Testis (tissue), 3 donors: ENCODE results near the gene SDK1. TPM values are rescaled to one million over a fixed set of nuclear protein-coding genes. Genes with fewer than 3 reads are reported as not detected.

Source experiments
- DNase-seq: peaks from one replicate; pipeline ENCODE4 v3.0.0-alpha.2; 2019
- H3K27ac ChIP-seq, 2 donors: fragments of 200-600 bp; sonication (generic); one replicate each; pipeline ENCODE4 v1.5.1; 2019
- H3K27me3 ChIP-seq: fragments of 200-600 bp; sonication (generic); one replicate; pipeline ENCODE4 v1.5.1; 2019
- H3K36me3 ChIP-seq: fragments of 200-600 bp; sonication (generic); one replicate; pipeline ENCODE4 v1.5.1; 2017; ENCODE audit warnings: low read depth; ENCODE audit errors: missing control alignments
- H3K4me1 ChIP-seq: fragments of 200-600 bp; sonication (generic); one replicate; pipeline ENCODE4 v1.5.1; 2019
- H3K4me3 ChIP-seq, 2 donors: fragments of 200-600 bp; sonication (generic); one replicate each; pipeline ENCODE4 v1.5.1; 2017 to 2019
- H3K9me3 ChIP-seq: fragments of 200-600 bp; sonication (generic); one replicate; pipeline ENCODE4 v1.5.1; 2017
- POLR2A ChIP-seq: fragments of 450-650 bp; IDR thresholded peaks from one replicate; pipeline ENCODE4 v1.6.1; 2017; ENCODE audit warnings: antibody characterized with exemption, mild to moderate bottlenecking, moderate library complexity
- WGBS, 2 donors: methylation state at CpG; one replicate each; pipeline ENCODE4 v1.1.5; 2018; 5-methylcytosine and 5-hydroxymethylcytosine counted together
- intact Hi-C: fragments of 100-400 bp; cut with DNase I; formaldehyde crosslinking; loops from one replicate; pipeline ENCODE4 v1.15.1; 2023; ENCODE audit warnings: low total_unique reads
- polyA plus RNA-seq: library from polyadenylated mRNA; stranded (reverse); fragments of 350-450 nt; fragmentation: Illumina TruSeq; extraction: RNeasy Lipid Tissue Mini Kit (QIAGEN cat#74804); gene quantifications from one replicate; pipeline ENCODE4 v1.2.3, GENCODE V29; 2014; ENCODE audit warnings: low read depth, low replicate concordance; ENCODE audit not compliant: insufficient read depth
- total RNA-seq, 2 donors: library from RNA; depleted of rRNA; stranded (reverse); fragments of >200 nt; gene quantifications; one replicate each; pipeline ENCODE4 v1.2.3, GENCODE V29; 2016
- TF ChIP-seq, protein P1 (sequence below), 3 experiments: fragments of 450-650 bp in 2 of 3; fragments of 200-600 bp in 1 of 3; sonication (generic) in 1 of 3; IDR thresholded peaks; one replicate each; pipeline ENCODE4 v1.5.1; 2016 to 2019; ENCODE audit warnings: antibody characterized with exemption in 3 of 3, mild to moderate bottlenecking in 2 of 3, moderate library complexity in 1 of 3

The SDK1 gene
- total and polyA plus RNA-seq, 3 donors from 2014 or later = 20.0 to 36.2 (median 24.9) TPM

DNA sequence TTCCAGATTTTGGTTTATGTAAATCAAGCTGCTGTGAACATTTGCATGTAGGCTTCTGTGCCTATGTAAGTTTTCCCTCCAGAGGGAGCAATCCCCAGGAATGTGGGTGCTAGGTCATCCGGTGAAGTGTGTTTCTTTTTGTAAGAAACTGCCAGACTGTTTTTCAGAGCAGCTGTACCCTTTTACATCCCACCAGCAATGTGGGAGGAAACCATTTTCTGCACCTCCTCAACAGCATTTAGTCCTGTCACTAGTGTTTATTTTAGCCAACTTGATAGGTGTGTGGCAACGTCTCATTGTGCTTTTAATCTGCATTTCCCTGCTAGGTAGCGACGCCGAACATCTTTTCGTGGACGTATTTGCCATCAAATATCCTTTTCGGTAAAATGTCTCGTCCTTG lies 985.3 kb downstream of the SDK1 start:
- 78 to 83% methylated on average over 9 of the region's 9 CpGs for WGBS, 2 donors
- no peak for DNase-seq
- no peaks in the 10 kb centered on the region for H3K4me1 ChIP-seq
- intact Hi-C loops = no loop called here
- H3K27ac ChIP-seq = no peak overlapping the region
- H3K27me3 ChIP-seq = no peaks in the 10 kb centered on the region
- no peaks in the 10 kb centered on the region for H3K36me3 ChIP-seq
- no peak overlapping the region for H3K4me3 ChIP-seq
- H3K9me3 ChIP-seq = no peaks in the 10 kb centered on the region
- TF ChIP-seq POLR2A = no peak
- TF ChIP-seq, protein P1, sequence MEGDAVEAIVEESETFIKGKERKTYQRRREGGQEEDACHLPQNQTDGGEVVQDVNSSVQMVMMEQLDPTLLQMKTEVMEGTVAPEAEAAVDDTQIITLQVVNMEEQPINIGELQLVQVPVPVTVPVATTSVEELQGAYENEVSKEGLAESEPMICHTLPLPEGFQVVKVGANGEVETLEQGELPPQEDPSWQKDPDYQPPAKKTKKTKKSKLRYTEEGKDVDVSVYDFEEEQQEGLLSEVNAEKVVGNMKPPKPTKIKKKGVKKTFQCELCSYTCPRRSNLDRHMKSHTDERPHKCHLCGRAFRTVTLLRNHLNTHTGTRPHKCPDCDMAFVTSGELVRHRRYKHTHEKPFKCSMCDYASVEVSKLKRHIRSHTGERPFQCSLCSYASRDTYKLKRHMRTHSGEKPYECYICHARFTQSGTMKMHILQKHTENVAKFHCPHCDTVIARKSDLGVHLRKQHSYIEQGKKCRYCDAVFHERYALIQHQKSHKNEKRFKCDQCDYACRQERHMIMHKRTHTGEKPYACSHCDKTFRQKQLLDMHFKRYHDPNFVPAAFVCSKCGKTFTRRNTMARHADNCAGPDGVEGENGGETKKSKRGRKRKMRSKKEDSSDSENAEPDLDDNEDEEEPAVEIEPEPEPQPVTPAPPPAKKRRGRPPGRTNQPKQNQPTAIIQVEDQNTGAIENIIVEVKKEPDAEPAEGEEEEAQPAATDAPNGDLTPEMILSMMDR (IDR thresholded peaks at IDR 0.05) = no peak

DNA sequence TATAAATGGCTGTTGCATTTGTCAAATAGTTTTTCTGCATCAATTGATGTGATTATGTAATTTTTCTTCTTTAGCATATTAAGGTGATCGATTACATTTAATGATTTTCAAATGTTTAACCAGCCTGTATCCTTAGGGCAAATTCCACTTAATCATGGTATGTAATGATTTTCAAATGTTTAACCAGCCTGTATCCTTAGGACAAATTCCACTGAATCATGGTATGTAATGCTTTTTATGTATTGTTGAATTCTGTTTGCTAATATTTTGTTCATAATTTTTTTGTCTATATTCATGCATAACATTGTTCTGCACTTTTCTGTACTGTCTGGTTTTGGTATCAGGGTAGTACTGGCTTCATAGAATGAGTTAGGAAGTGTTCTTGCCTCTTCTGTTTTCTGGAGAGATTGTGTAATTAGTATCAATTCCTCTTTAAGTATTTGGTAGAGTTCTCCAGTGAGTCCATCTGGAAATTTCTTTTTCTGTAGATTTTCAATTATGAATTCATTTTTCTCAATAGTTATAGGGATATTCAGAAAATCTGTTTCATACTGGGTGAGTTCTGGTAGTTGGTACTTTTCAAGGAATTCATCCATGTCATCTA lies 987.8 kb downstream of the SDK1 start:
- H3K9me3 ChIP-seq = no peaks in the 10 kb centered on the region
- intact Hi-C loops = no loop called here

GRCh38 chr7:4297165-4297917 lies 996.3 kb downstream of the SDK1 start:
- no peak overlapping the region for H3K27ac ChIP-seq
- TF ChIP-seq, protein P1 (IDR thresholded peaks at IDR 0.05) = no peak
- no peak for TF ChIP-seq POLR2A
- DNase-seq = no peak
- no peaks in the 10 kb centered on the region for H3K4me1 ChIP-seq
- no peaks in the 10 kb centered on the region for H3K9me3 ChIP-seq
- H3K27me3 ChIP-seq = no peaks in the 10 kb centered on the region
- H3K4me3 ChIP-seq = no peak overlapping the region
- 85 to 86% methylated on average over 13 of the region's 13 CpGs for WGBS, 2 donors
- intact Hi-C loops = no loop called here
- H3K36me3 ChIP-seq = no peaks in the 10 kb centered on the region

More for the DNA sequence above, 987.8 kb downstream of the SDK1 start:
- no peak for DNase-seq
- Histone ChIP-seq H3K27me3 (no peaks in the 10 kb centered on the region), H3K4me3 (no peak overlapping the region), H3K4me1 (no peaks in the 10 kb centered on the region), H3K36me3 (no peaks in the 10 kb centered on the region), H3K27ac (no peak overlapping the region)
- WGBS, 2 donors = 92 to 98% methylated on average over 1 of the region's 1 CpG
- no peak for TF ChIP-seq POLR2A
- TF ChIP-seq, protein P1 (IDR thresholded peaks at IDR 0.05) = no peak

- Histone ChIP-seq H3K36me3 (no peaks in the 10 kb centered on the region), H3K27ac (no peak overlapping the region), H3K9me3 (no peaks in the 10 kb centered on the region), H3K4me1 (no peaks in the 10 kb centered on the region), H3K27me3 (no peaks in the 10 kb centered on the region), H3K4me3 (no peak overlapping the region)
- 81 to 83% methylated on average over 5 of the region's 5 CpGs for WGBS, 2 donors
- DNase-seq = no peak
- TF ChIP-seq POLR2A = no peak
- TF ChIP-seq, protein P1 (IDR thresholded peaks at IDR 0.05) = no peak
- intact Hi-C loops = no loop called here
These were observed 996.8 kb downstream of the SDK1 start for GRCh38 chr7:4297918-4298219.

GRCh38 chr7:4299431-4299830 lies 998.4 kb downstream of the SDK1 start:
- Histone ChIP-seq H3K36me3 (no peaks in the 10 kb centered on the region), H3K9me3 (no peaks in the 10 kb centered on the region), H3K4me1 (no peaks in the 10 kb centered on the region), H3K27me3 (no peaks in the 10 kb centered on the region), H3K27ac (no peak overlapping the region), H3K4me3 (no peak overlapping the region)
- intact Hi-C loops = no loop called here
- WGBS, 2 donors = 84 to 89% methylated on average over 5 of the region's 5 CpGs
- no peak for DNase-seq
- TF ChIP-seq, protein P1 (IDR thresholded peaks at IDR 0.05) = no peak
- TF ChIP-seq POLR2A = no peak
